Naive thymus-derived CD8-positive, alpha-beta T cell (primary cell): ENCODE measurements around the gene THUMPD2. TPM values are rescaled to one million over a fixed set of nuclear protein-coding genes. Genes with fewer than 3 reads are reported as not detected.

Experiments
- ATAC-seq, 2 donors: fragments of 150-1000 bp; cut with Tn5 transposase in 1 of 2; sonication (Bioruptor Pico), chemical (Tn5 transposase) in 1 of 2; 1 replicate in 1 of 2; 2 replicates in 1 of 2; pipeline ENCODE4 v1.10.0; 2021; ENCODE audit warnings: mild to moderate bottlenecking in 2 of 2, moderate library complexity in 2 of 2
- POLR2A ChIA-PET: fragments of 350-600 bp; sonication (Branson Sonifier 250); formaldehyde crosslinking; loops from one replicate; lab custom pipeline; 2021; ENCODE audit warnings: antibody characterized with exemption; lab: Charles Lee
- DNase-seq, 10 donors: peaks; one replicate each; pipeline versions ENCODE4 v3.0.0 to v3.0.0-alpha.2; 2020 to 2022
- H3K27ac Mint-ChIP-seq, 10 donors: one replicate each; pipeline ENCODE4 v1.8.0; 2020 to 2022; ENCODE audit warnings: mild to moderate bottlenecking in 10 of 10, mixed read lengths in 10 of 10, moderate library complexity in 4 of 10, inconsistent platforms in 1 of 10
- H3K27me3 Mint-ChIP-seq, 5 donors: one replicate each; pipeline ENCODE4 v1.8.0; 2021 to 2022; ENCODE audit warnings: mixed read lengths in 5 of 5
- H3K36me3 Mint-ChIP-seq, 3 donors: one replicate each; pipeline ENCODE4 v1.8.0; 2020 to 2022; ENCODE audit warnings: mixed read lengths in 3 of 3, mild to moderate bottlenecking in 2 of 3, inconsistent platforms in 1 of 3
- H3K4me1 Mint-ChIP-seq, 4 donors: one replicate each; pipeline ENCODE4 v1.8.0; 2021 to 2022; ENCODE audit warnings: mixed read lengths in 4 of 4
- H3K4me3 Mint-ChIP-seq, 10 donors: one replicate each; pipeline ENCODE4 v1.8.0; 2020 to 2022; ENCODE audit warnings: mild to moderate bottlenecking in 10 of 10, mixed read lengths in 10 of 10, moderate library complexity in 6 of 10, inconsistent platforms in 1 of 10
- H3K9me3 Mint-ChIP-seq, 9 donors: one replicate each; pipeline ENCODE4 v1.8.0; 2020 to 2022; ENCODE audit warnings: mixed read lengths in 9 of 9, mild to moderate bottlenecking in 3 of 9, inconsistent platforms in 1 of 9, moderate library complexity in 1 of 9
- polyA plus RNA-seq, 3 donors: library from polyadenylated mRNA; unstranded; fragments of 300-500 nt; fragmentation: Illumina TruSeq; gene quantifications; one replicate each; pipeline ENCODE4 v1.2.3, GENCODE V29; 2021
- total RNA-seq, 8 experiments: library from RNA in 2 of 8; stranded (reverse) in 2 of 8; gene quantifications; one replicate each; pipeline ENCODE4 v1.2.3 and lab custom pipeline; 2021 to 2026

Gene THUMPD2
- total and polyA plus RNA-seq, 5 experiments from 2014 or later, result 3.8 to 13.4 (median 7.4) TPM

GRCh38 chr2:39706945-39707344, 72.1 kb downstream of the THUMPD2 start:
- no peak for DNase-seq
- Mint-ChIP-seq H3K4me1 (peaks cover 0 to 2% (median 0%) of the 10 kb centered on the region in 4 donors), H3K4me3 (no peak overlapping the region), H3K36me3 (peaks cover 0 to 13% (median 3%) of the 10 kb centered on the region in 3 donors), H3K9me3 (peaks cover 0 to 17% (median 7%) of the 10 kb centered on the region in 9 donors), H3K27ac (no peak overlapping the region), H3K27me3 (peaks cover 0 to 22% (median 11%) of the 10 kb centered on the region in 5 donors)
- no peak for ATAC-seq
- POLR2A ChIA-PET, result no interaction called here

- Mint-ChIP-seq H3K4me1 (peaks cover 0 to 2% (median 0%) of the 10 kb centered on the region in 4 donors), H3K9me3 (peaks cover 3 to 23% (median 13%) of the 10 kb centered on the region in 9 donors), H3K27me3 (peaks cover 0 to 22% (median 11%) of the 10 kb centered on the region in 5 donors), H3K27ac (no peak overlapping the region), H3K4me3 (no peak overlapping the region), H3K36me3 (peaks cover 0 to 19% (median 3%) of the 10 kb centered on the region in 3 donors)
- POLR2A ChIA-PET, result no interaction called here
- ATAC-seq (no peak), DNase-seq (no peak)
Measured at GRCh38 chr2:39706312-39706711, 72.7 kb downstream of the THUMPD2 start.

- POLR2A ChIA-PET, result no interaction called here
- no peak for ATAC-seq
- Mint-ChIP-seq H3K27me3 (peaks cover 0 to 22% (median 11%) of the 10 kb centered on the region in 5 donors), H3K4me3 (no peak overlapping the region), H3K4me1 (peaks cover 0 to 2% (median 0%) of the 10 kb centered on the region in 4 donors), H3K9me3 (peaks cover 5 to 30% (median 20%) of the 10 kb centered on the region in 9 donors), H3K27ac (no peak overlapping the region), H3K36me3 (peaks cover 0 to 26% (median 5%) of the 10 kb centered on the region in 3 donors)
- no peak for DNase-seq
Measured at GRCh38 chr2:39705638-39706037, 73.4 kb downstream of the THUMPD2 start.

GRCh38 chr2:39704540-39704939, 74.5 kb downstream of the THUMPD2 start:
- H3K27me3 Mint-ChIP-seq, result peaks cover 0 to 24% (median 10%) of the 10 kb centered on the region in 5 donors
- H3K9me3 Mint-ChIP-seq, result peaks cover 8 to 40% (median 26%) of the 10 kb centered on the region in 9 donors
- ATAC-seq (no peak), DNase-seq (no peak)
- no peak overlapping the region for H3K27ac Mint-ChIP-seq
- H3K36me3 Mint-ChIP-seq, result peaks cover 0 to 32% (median 7%) of the 10 kb centered on the region in 3 donors
- H3K4me3 Mint-ChIP-seq, result no peak overlapping the region
- H3K4me1 Mint-ChIP-seq, result peaks cover 0 to 2% (median 0%) of the 10 kb centered on the region in 4 donors
- POLR2A ChIA-PET, result no interaction called here

GRCh38 chr2:39703181-39703872, 75.7 kb downstream of the THUMPD2 start:
- POLR2A ChIA-PET, result no interaction called here
- DNase-seq (no peak), ATAC-seq (no peak)
- H3K27me3 Mint-ChIP-seq, result peaks cover 0 to 29% (median 6%) of the 10 kb centered on the region in 5 donors
- H3K4me1 Mint-ChIP-seq, result peaks cover 0 to 2% (median 0%) of the 10 kb centered on the region in 4 donors
- H3K4me3 Mint-ChIP-seq, result no peak overlapping the region
- H3K27ac Mint-ChIP-seq, result no peak overlapping the region
- H3K36me3 Mint-ChIP-seq, result peaks cover 0 to 32% (median 7%) of the 10 kb centered on the region in 3 donors
- peaks cover 8 to 43% (median 26%) of the 10 kb centered on the region in 9 donors for H3K9me3 Mint-ChIP-seq

- Mint-ChIP-seq H3K4me1 (no peaks in the 10 kb centered on the region), H3K9me3 (peaks cover 8 to 38% (median 26%) of the 10 kb centered on the region in 9 donors), H3K4me3 (no peak overlapping the region), H3K27me3 (peaks cover 0 to 15% (median 2%) of the 10 kb centered on the region in 5 donors), H3K36me3 (peaks cover 0 to 27% (median 4%) of the 10 kb centered on the region in 3 donors), H3K27ac (no peak overlapping the region)
- DNase-seq (no peak), ATAC-seq (no peak)
- POLR2A ChIA-PET, result no interaction called here
Measured at GRCh38 chr2:39701137-39701536, 77.9 kb downstream of the THUMPD2 start.

- ATAC-seq (no peak), DNase-seq (no peak)
- H3K4me1 Mint-ChIP-seq, result no peaks in the 10 kb centered on the region
Measured at GRCh38 chr2:39697454-39697853, 81.6 kb downstream of the THUMPD2 start.

GRCh38 chr2:39696838-39697237, 82.2 kb downstream of the THUMPD2 start:
- no peak for ATAC-seq
- Mint-ChIP-seq H3K27me3 (peaks cover 2 to 8% (median 8%) of the 10 kb centered on the region in 5 donors), H3K9me3 (peaks cover 8 to 25% (median 20%) of the 10 kb centered on the region in 9 donors), H3K4me1 (no peaks in the 10 kb centered on the region), H3K4me3 (no peak overlapping the region), H3K36me3 (peaks cover 0 to 19% (median 4%) of the 10 kb centered on the region in 3 donors), H3K27ac (no peak overlapping the region)
- no peak for DNase-seq
- POLR2A ChIA-PET, result no interaction called here

More at GRCh38 chr2:39697454-39697853, 81.6 kb downstream of the THUMPD2 start:
- Mint-ChIP-seq H3K27ac (no peak overlapping the region), H3K4me3 (no peak overlapping the region), H3K36me3 (peaks cover 0 to 24% (median 4%) of the 10 kb centered on the region in 3 donors), H3K9me3 (peaks cover 8 to 31% (median 25%) of the 10 kb centered on the region in 9 donors), H3K27me3 (peaks cover 2 to 8% (median 3%) of the 10 kb centered on the region in 5 donors)
- POLR2A ChIA-PET, result no interaction called here

GRCh38 chr2:39696101-39696553, 82.9 kb downstream of the THUMPD2 start:
- Mint-ChIP-seq H3K27me3 (peaks cover 2 to 8% (median 5%) of the 10 kb centered on the region in 5 donors), H3K4me3 (no peak overlapping the region), H3K4me1 (no peaks in the 10 kb centered on the region), H3K9me3 (peaks cover 3 to 20% (median 16%) of the 10 kb centered on the region in 9 donors), H3K27ac (no peak overlapping the region), H3K36me3 (peaks cover 0 to 12% (median 2%) of the 10 kb centered on the region in 3 donors)
- POLR2A ChIA-PET, result no interaction called here
- no peak for DNase-seq
- ATAC-seq, result no peak

GRCh38 chr2:39693245-39693644, 85.8 kb downstream of the THUMPD2 start:
- peaks cover 4 to 17% (median 7%) of the 10 kb centered on the region in 9 donors for H3K9me3 Mint-ChIP-seq
- POLR2A ChIA-PET, result no interaction called here
- H3K4me1 Mint-ChIP-seq, result no peaks in the 10 kb centered on the region
- no peak overlapping the region for H3K27ac Mint-ChIP-seq
- ATAC-seq (no peak), DNase-seq (no peak)
- peaks cover 0 to 21% (median 11%) of the 10 kb centered on the region in 5 donors for H3K27me3 Mint-ChIP-seq
- H3K36me3 Mint-ChIP-seq, result peaks cover 0 to 6% (median 0%) of the 10 kb centered on the region in 3 donors
- H3K4me3 Mint-ChIP-seq, result no peak overlapping the region

GRCh38 chr2:39689876-39690275, 89.2 kb downstream of the THUMPD2 start:
- Mint-ChIP-seq H3K27me3 (peaks cover 14 to 25% (median 19%) of the 10 kb centered on the region in 5 donors), H3K4me1 (no peaks in the 10 kb centered on the region), H3K36me3 (peaks cover 0 to 6% (median 0%) of the 10 kb centered on the region in 3 donors), H3K4me3 (no peak overlapping the region), H3K27ac (no peak overlapping the region), H3K9me3 (peaks cover 4 to 17% (median 7%) of the 10 kb centered on the region in 9 donors)
- DNase-seq, result no peak
- POLR2A ChIA-PET, result no interaction called here
- ATAC-seq, result no peak

GRCh38 chr2:39689272-39689841, 89.7 kb downstream of the THUMPD2 start:
- no peak overlapping the region for H3K4me3 Mint-ChIP-seq
- peaks cover 4 to 17% (median 7%) of the 10 kb centered on the region in 9 donors for H3K9me3 Mint-ChIP-seq
- peaks cover 0 to 6% (median 0%) of the 10 kb centered on the region in 3 donors for H3K36me3 Mint-ChIP-seq
- ATAC-seq (no peak), DNase-seq (no peak)
- H3K27me3 Mint-ChIP-seq, result peaks cover 17 to 30% (median 21%) of the 10 kb centered on the region in 5 donors
- no peak overlapping the region for H3K27ac Mint-ChIP-seq
- H3K4me1 Mint-ChIP-seq, result no peaks in the 10 kb centered on the region
- POLR2A ChIA-PET, result no interaction called here

GRCh38 chr2:39688181-39688580, 90.9 kb downstream of the THUMPD2 start:
- Mint-ChIP-seq H3K36me3 (peaks cover 0 to 6% (median 0%) of the 10 kb centered on the region in 3 donors), H3K27me3 (peaks cover 20 to 30% (median 21%) of the 10 kb centered on the region in 5 donors), H3K4me1 (no peaks in the 10 kb centered on the region), H3K4me3 (no peak overlapping the region), H3K27ac (no peak overlapping the region), H3K9me3 (peaks cover 4 to 17% (median 7%) of the 10 kb centered on the region in 9 donors)
- DNase-seq (no peak), ATAC-seq (no peak)
- POLR2A ChIA-PET, result no interaction called here
